GM12891 (cell line): ENCODE data around the gene ZSWIM6.

Experiments used
- DNase-seq: peaks from one replicate; pipeline ENCODE4 v3.0.0; 2011; ENCODE audit warnings: low spot score; ENCODE audit not compliant: insufficient read length
- FAIRE-seq: peaks from 2 replicates; lab custom pipeline; 2011; peaks lifted over from hg19 to GRCh38; lab: Jason Lieb, UNC
- PAX5 ChIP-seq: IDR thresholded peaks from 2 replicates; pipeline ENCODE4 v1.6.1; 2011; ENCODE audit warnings: low read length, moderate library complexity, mild to moderate bottlenecking; ENCODE audit not compliant: insufficient read depth, severe bottlenecking
- POLR2A ChIP-seq: IDR thresholded peaks from 2 replicates; pipeline ENCODE4 v1.6.1; 2011; ENCODE audit warnings: low read depth, low read length, control low read depth
- POLR2AphosphoS5 ChIP-seq: IDR thresholded peaks from 2 replicates; pipeline ENCODE4 v1.6.1; 2011; ENCODE audit warnings: low read depth, low read length, control low read depth
- POU2F2 ChIP-seq: IDR thresholded peaks from 2 replicates; pipeline ENCODE4 v1.6.1; 2011; ENCODE audit warnings: low read depth, mild to moderate bottlenecking, control low read depth, low read length, moderate library complexity
- SPI1 ChIP-seq: IDR thresholded peaks from 2 replicates; pipeline ENCODE4 v1.6.1; 2011; ENCODE audit warnings: low read depth, low read length, control low read depth
- TAF1 ChIP-seq: IDR thresholded peaks from 2 replicates; pipeline ENCODE4 v1.6.1; 2011; ENCODE audit warnings: low read depth, low read length, control low read depth

ZSWIM6 gene

GRCh38 chr5:61493973-61494372, 161.9 kb downstream of the ZSWIM6 start:
- FAIRE-seq, result no peak

GRCh38 chr5:61496446-61496845, 164.4 kb downstream of the ZSWIM6 start:
- FAIRE-seq, result no peak
- TF ChIP-seq SPI1 (no peak), POLR2A (no peak), TAF1 (no peak), POU2F2 (no peak), PAX5 (no peak), POLR2AphosphoS5 (no peak)
- no peak for DNase-seq

More at GRCh38 chr5:61493973-61494372, 161.9 kb downstream of the ZSWIM6 start:
- DNase-seq, result no peak
- TF ChIP-seq SPI1 (no peak), TAF1 (no peak), POLR2A (no peak), PAX5 (no peak), POLR2AphosphoS5 (no peak), POU2F2 (no peak)

- TF ChIP-seq POLR2A (no peak), SPI1 (no peak), PAX5 (no peak), TAF1 (no peak), POU2F2 (no peak), POLR2AphosphoS5 (no peak)
- DNase-seq (no peak), FAIRE-seq (no peak)
Observed at GRCh38 chr5:61496860-61497259, 164.8 kb downstream of the ZSWIM6 start.

- DNase-seq, result no peak
- FAIRE-seq, result no peak
Observed at GRCh38 chr5:61498121-61498520, 166.1 kb downstream of the ZSWIM6 start.

GRCh38 chr5:61501971-61502370, 169.9 kb downstream of the ZSWIM6 start:
- DNase-seq (no peak), FAIRE-seq (no peak)
- no peak for TF ChIP-seq SPI1
- no peak for TF ChIP-seq POLR2AphosphoS5
- no peak for TF ChIP-seq POLR2A
- TF ChIP-seq PAX5, result no peak
- TF ChIP-seq TAF1, result no peak
- no peak for TF ChIP-seq POU2F2

More at GRCh38 chr5:61498121-61498520, 166.1 kb downstream of the ZSWIM6 start:
- TF ChIP-seq POU2F2 (no peak), POLR2AphosphoS5 (no peak), SPI1 (no peak), TAF1 (no peak), POLR2A (no peak), PAX5 (no peak)

GRCh38 chr5:61504143-61504770, 172.2 kb downstream of the ZSWIM6 start:
- TF ChIP-seq POLR2AphosphoS5 (no peak), TAF1 (no peak), PAX5 (no peak), SPI1 (no peak), POLR2A (no peak), POU2F2 (no peak)
- FAIRE-seq (no peak), DNase-seq (no peak)

- no peak for FAIRE-seq
Observed at GRCh38 chr5:61505281-61505680, 173.2 kb downstream of the ZSWIM6 start.

GRCh38 chr5:61507232-61507631, 175.2 kb downstream of the ZSWIM6 start:
- no peak for DNase-seq
- TF ChIP-seq SPI1, result no peak
- FAIRE-seq, result no peak

More at GRCh38 chr5:61505281-61505680, 173.2 kb downstream of the ZSWIM6 start:
- TF ChIP-seq SPI1, result no peak
- no peak for TF ChIP-seq PAX5
- TF ChIP-seq POLR2AphosphoS5, result no peak
- TF ChIP-seq POLR2A, result no peak
- TF ChIP-seq TAF1, result no peak
- TF ChIP-seq POU2F2, result no peak
- no peak for DNase-seq

- DNase-seq (no peak), FAIRE-seq (no peak)
- TF ChIP-seq PAX5, result no peak
- no peak for TF ChIP-seq POU2F2
- no peak for TF ChIP-seq POLR2AphosphoS5
- no peak for TF ChIP-seq SPI1
- TF ChIP-seq POLR2A, result no peak
- TF ChIP-seq TAF1, result no peak
Observed at GRCh38 chr5:61516946-61517345, 184.9 kb downstream of the ZSWIM6 start.

GRCh38 chr5:61519728-61520277, 187.7 kb downstream of the ZSWIM6 start:
- no peak for FAIRE-seq
- no peak for TF ChIP-seq POLR2A
- TF ChIP-seq POU2F2, result no peak
- no peak for DNase-seq
